Activated effector memory CD4-positive, alpha-beta T cell treated with anti-CD3 and anti-CD28 coated beads, Interleukin-2, amount 50 U/mL, for 16 hours (primary cell): ENCODE measurements around the gene TBC1D12.

Experiments used
- DNase-seq: peaks from one replicate; pipeline ENCODE4 v3.0.0-alpha.2; 2020

Gene TBC1D12

DNA sequence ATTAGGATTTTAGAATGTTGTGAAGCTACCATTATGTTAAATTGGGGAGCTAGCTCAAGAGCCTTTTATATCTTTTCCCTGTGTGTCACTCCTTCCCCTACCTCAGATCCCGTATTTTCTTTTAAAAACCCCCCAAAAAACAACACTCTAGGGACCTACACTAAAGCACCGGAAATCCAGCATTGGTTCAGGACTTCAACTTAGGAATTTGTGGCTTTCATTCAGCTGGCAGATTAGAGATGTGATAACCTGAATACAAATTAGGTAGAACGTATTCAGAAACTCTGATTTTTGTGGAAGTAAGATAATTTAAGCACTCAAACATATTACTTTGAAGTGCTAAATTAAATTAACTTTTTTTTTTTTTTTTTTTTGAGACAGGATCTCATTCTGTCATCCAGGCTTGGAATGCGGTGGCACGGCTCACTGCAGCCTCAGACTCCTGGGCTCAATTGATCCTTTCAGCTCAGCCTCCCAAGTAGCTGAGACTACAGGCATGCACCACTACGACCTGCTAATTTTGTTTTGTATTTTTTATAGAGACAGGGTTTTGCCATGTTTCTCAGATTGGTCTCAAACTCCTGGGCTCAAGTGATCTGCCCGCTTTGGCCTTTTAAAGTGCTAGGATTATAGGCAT lies 6.8 kb downstream of the TBC1D12 start:
- no peak for DNase-seq

DNA sequence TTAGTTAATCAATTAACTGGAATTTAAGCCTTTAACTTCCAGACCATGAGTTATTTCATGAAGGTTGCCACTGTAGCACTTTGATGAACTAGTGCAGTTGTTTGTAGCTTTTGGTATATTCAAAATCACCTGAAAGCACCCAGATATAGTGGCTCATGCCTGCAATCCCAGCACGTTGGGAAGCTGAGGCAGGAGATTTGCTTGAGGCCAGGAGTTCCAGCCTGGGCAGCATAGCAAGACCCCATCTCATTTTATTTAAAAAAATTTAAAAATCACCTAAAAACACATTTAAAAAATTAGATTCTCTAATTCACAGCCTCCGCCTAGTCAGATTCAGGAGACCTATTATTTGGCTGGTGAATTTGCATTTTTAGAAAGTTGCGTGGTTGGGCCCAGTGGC lies 9.0 kb downstream of the TBC1D12 start:
- DNase-seq, result no peak

DNA sequence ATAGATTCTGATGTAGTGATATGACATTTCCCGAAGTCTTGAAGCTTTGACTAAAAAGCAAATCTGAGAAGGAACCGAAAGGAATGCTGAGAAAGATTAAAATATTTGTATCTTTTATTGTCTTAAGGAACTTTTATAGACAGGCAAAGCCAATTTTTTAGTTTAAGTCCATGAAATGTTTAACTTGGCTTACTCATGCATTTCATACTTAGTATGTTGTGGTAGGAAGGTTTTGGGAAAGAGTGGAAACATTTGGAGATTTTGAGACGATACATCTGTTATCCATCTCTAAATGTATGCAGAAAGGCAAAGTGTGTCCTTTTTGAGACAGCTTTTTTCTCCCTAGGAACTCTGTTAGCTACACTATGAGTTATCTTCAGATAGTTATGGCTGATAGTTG lies 10.1 kb downstream of the TBC1D12 start:
- no peak for DNase-seq

DNA sequence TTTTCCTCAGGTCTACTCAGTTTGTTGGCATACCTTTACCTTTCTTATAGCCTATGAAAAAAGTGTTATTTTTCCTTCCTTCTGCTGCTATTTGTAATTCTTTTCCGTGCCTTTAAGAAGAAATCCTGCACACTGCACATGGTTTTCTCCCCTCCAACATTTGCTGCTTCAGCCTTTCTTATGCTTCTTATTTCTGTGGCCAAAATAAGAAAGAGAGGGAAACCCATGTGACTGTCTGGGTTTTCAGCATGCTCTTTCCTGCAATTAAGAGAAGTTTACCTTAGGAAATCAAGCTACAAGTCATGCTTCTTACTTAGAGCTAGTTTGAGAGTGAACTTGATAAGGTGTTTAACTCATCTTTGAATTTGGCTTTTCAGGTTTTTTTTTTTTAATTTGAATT lies 11.0 kb downstream of the TBC1D12 start:
- no peak for DNase-seq

DNA sequence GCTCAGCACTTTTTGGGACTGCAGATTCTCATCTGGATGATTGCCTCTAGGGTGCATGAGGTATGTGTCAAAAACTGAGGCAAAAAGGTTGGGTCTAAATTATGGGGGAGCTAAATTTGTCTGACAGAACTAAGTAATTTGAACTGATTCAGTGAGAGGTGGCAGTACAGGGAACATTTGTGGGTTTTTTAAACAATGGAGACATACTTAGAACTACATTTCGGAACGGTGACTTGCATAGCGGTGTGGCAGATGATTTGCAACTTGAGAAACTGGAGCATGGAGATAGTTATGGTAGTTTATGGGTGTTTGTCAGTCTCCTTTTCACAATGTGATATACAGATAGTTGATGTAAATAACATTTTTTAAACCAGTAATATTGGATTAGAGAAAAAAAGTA lies 14.6 kb downstream of the TBC1D12 start:
- DNase-seq, result no peak

DNA sequence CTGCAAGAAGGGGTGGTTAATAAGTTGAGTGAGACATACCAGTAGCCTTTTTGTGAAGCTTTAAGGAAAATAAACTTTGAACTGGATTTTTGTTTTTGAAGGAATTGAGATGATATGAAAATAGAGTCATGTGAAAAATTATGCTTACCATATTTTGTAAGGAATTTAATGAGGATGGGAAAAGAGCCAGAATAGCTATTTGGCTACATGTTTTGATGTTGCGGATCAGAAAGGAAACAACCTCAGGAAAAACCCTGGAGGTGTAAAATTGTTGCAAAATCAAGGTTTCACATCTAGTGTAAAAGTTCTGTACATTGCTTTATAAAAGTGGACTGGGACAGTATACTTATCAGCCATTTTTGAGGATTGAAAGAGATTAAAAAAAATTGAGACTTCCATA lies 15.0 kb downstream of the TBC1D12 start:
- no peak for DNase-seq

DNA sequence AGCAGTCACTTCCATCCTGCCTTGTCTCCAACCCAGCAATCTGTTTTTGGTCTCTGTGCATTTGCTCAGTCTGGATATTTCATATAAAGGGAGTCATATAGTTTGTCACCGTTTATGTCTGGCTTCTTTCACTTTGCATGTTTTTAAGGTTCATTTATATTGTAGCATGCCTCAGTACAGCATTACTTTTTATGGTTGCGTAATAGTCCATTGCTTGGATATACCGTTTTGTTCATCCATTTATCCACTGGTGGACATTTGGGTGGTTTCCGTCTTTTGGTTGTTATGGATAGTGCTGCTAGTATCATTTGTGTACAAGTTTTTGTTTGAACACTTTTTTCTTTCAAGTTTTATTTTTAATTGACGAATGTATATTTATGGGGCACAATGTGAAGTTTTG lies 18.2 kb downstream of the TBC1D12 start:
- DNase-seq, result no peak

DNA sequence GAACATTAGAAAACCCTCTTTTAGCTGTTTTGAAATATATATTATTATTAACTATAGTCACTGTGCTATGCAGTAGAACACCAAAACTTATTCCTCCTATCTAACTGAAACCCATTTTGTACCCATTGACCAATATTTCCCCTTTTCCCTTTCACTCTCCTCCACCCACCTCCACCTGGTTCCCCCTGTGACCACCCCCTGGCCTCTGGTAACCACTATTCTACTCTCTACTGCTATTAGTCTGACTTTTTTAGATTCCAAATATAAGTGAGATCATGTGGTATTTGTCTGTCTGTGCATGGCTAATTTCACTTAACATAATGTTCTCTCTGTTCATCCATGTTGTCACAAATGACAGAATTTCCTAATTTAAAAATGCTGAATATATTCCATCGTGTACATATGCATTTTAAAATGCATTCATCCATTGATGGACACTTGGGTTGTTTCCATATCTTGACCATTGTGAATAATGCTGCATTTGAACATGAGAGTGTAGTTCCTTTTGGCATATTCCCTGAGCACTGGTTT lies 18.7 kb downstream of the TBC1D12 start:
- no peak for DNase-seq

DNA sequence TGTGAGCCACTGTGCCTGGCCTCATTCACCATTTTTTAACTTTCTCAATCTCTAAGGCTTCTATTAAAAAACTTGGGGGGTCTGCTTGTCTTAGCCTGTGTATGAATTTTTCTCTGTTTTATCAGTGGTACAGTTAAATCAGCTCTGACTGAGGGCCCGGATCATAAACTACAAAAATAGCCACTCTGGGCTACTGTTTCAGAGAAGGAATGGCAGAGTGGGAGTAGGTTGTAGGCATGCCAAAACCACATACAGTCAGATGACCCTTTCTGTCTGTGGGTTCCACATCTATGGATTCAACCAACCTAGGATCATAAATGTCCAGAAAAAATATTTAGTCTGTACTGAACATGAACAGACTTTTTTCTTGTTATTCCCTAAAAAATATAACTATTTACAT lies 21.3 kb downstream of the TBC1D12 start:
- DNase-seq, result no peak

DNA sequence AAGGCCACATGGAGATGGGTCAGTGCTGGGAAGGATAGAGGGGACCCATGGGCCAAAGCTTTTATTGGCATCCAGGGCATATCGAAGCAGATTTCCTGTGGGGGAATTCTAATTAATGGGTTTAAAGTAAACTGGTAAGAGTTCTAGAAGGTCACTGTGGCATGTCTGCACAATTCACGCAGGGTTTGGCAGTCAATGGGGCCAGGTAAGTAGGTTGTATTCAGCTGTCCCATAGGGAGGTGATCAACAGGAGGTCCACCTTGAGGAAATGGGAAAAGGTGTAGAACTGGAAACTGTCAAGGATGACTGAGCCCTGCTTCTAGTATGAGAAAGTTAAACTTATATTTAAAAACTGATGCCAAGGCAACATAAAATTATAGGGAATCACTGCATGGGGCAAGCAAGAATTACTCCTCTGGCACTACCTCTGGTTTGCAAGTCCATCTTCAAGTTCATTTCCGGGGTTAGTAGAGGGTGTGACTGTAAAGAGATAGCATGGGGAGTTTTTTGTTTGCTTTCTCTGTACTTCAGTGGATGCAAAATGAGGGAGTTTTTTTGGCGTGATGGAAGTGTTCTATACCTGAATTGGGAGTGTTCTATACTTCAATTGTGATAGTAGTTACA lies 22.5 kb downstream of the TBC1D12 start:
- DNase-seq, result no peak

DNA sequence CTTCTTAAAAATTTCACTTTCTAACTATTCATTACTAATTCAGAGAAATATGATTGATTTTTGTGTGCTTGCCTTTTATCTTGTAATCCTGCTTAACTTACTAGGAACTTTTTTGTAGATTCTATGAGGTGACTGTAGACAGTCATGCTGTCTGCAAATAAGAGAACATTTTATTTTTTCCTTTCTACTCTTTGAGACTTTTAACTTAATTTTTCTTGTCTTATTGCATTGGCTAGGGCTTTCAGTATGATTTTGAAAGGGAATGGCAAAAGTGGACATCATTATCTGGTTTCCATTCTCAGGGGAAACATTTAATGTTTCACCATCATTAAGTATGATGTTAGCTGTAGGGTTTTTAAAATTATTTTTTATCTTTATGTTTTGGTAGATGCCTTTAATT lies 23.6 kb downstream of the TBC1D12 start:
- no peak for DNase-seq

DNA sequence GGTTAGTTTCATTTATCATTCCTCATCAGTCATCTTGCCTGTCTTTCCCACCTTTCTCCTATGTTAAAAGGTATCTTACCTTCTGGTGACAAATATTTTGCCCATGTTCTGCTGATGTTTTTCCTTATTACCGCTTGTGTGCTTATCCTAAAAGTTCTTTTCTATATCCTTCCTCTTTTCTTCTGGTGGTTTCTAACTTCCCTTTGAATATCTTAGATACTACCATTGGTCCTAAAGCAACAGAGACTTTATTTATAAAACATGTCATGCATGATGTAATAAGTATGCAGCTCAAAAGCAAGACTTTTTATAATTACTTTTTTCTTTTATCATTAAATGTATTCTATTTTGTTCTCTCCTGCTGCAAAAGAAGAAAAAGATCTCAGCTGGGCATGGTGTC lies 24.8 kb downstream of the TBC1D12 start:
- DNase-seq, result no peak

DNA sequence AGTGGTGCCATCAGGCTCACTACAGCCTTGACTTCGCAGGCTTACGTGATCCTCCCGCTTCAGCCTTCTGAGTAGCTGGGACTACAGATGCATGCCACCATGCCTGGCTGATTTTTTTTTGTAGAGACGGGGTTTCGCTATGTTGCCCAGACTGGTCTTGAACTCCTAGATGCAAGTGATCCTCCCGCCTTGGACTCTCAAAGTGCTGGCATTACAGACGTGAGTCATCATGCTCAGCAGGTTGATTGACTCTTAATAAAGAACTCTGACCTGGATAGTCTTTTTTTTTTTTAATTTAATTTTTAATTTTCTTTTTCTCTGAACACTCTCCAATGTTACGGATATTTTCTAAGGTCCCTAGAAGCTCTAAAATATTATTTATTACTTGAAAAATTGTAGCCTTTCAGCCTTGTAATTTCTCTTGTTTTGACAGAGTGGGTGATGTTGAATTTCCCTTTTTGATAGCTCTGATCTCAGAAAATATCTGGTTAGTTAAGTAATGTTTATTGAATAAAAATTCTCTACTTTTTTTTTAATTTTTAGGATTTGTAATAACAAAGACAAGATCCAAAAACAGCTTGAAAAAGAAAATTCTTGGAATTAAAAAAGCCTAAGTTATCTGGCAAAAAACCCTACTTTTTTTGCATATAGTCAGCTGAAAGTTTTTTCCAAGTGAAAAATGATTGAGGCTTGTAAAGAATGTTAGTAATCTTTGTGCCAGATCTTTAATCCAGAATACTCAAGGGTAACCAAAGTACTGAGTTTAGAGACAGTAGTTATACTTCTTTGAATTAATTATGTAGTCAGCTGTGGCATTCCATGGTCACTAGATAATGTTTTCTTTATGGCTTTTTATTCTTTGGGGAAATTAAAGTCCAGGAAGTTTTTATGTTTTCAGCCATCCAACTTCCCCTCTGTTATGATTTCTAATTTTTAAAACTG lies 26.7 kb downstream of the TBC1D12 start:
- DNase-seq, result no peak

DNA sequence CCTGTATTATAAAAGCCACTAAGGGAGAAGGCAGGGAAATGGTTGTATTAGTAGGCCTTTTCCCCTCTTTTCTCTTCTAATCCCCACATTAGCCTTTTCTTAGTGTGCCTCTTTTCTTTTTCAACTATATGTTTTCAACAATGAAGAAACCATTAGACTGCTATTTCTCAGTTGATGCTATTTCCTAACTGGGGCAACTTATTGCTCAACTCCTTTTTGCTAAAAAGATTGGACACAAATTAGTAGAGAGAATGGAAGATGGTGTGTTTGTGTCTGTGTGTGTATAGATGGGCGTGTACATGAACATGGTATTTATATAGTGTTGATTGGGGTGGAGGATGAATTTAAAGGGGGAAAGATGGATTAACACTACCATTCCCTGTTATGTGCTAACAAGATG lies 28.4 kb downstream of the TBC1D12 start:
- DNase-seq, result no peak

DNA sequence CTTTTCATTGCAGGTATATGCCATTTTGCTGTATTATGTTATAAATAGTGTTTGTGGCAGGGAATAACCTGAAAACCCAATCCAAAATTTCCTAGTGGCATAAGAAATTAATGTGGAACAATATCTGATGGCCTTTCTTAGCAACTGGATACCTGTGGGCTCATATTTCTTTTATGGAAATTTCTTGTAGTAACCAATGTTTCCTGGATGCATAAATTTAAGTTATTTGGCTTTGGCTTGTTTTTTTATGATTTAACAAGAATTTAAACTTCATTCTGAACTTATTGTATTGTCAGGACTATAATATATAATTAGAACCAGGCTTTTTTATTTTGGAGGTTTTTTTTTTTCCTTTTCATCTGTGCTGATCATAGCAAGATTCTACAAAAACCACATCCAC lies 30.1 kb downstream of the TBC1D12 start:
- DNase-seq, result no peak

DNA sequence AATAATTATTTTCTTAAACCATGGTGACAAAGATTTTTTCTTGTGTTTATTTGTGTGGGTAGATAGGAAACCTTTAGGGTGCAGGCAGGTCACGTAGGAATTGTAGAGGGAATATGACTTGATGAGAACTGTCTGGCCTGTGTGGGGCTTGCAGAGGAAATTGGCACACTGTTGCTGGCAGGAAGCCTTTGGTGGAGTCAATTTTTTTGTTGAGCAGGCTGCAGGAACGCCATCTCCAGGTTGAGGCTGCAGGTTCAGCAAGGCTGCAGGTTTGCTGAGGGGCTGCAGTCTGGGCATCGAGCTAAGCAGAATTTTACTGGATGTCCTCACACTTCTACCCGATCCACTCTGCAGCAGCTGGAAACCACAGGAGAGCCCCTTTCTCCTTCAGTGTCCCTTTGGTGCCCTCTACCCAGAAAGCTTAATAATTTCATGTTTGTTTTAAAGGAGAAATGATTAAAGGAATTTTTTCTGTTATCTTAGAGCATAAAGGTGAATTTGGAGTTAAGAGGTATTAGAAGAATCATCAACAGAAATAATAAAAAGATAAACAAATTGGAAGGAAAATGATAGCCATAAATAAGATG lies 37.0 kb downstream of the TBC1D12 start:
- DNase-seq, result no peak

DNA sequence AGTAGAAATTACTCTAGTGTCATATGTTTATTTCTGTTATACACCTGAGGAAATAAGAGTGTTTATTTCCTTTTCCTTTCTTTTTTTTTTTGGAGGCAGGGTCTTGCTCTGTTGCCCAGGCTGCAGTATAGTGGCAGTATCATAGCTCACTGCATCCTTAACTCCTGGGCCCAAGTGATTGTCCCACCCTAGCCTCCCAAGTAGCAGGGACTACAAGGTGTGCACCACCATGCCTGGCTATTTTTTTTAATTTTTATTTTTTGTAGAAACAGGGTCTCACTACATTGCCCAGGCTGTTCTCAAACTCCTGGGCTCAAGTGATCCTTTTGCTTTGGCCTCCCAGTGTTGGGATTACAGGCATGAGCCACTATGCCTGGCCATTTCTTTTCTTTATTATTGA lies 37.8 kb downstream of the TBC1D12 start:
- no peak for DNase-seq

DNA sequence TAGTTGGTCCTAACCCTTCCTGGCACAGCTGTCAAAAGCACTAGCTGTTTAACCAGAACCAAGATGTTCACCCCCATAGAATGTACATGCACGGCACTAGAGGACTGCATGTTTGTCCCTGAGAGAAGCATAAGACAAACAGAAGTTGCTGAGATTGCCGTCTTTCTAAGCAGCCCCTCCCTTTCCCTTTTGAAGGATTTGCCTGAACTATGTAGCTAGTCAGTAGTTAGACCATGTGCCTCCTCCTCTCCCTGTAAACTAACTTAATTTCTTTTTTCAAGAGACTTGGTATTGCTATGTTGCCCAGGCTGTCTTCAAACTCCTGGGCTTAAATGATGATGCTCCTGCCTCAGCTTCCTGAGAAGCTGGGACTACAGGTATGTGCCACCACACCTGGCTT lies 40.7 kb downstream of the TBC1D12 start:
- no peak for DNase-seq

DNA sequence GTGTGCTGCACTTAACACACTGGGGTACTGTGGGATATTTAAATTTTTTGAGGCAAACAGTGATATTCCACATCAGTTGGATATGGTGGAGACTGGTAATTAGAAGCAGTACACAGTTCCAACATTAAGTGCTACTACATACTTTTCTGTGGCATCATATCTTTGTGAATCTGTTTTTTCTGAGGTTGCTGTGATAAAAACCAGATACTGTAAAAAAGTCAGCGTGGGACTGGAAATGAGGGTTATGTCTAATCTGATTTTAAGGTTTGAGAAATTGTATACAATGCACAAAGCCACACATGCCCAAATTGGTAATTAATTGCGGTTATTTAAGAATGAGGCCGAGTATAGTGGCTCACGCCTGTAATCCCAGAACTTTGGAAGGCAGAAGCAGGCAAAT lies 41.2 kb downstream of the TBC1D12 start:
- DNase-seq, result no peak

DNA sequence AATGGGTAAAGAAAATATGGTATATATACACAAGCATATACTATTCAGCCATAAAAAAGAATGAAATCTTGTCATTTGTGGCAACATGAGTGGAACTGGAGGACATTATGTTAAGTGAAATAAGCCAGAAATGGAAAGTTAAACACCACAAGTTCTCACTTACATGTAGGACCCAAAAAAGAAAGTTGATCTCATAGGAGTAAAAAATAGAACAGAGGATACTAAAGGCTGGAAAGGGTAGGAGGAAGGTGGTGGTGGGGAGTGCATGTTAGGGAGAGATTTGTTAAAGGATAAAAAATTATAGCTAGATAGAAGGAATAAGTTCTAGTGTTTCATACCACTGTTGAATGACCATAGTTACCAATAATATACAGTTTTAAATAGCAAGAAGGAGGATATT lies 48.4 kb downstream of the TBC1D12 start:
- DNase-seq, result no peak

DNA sequence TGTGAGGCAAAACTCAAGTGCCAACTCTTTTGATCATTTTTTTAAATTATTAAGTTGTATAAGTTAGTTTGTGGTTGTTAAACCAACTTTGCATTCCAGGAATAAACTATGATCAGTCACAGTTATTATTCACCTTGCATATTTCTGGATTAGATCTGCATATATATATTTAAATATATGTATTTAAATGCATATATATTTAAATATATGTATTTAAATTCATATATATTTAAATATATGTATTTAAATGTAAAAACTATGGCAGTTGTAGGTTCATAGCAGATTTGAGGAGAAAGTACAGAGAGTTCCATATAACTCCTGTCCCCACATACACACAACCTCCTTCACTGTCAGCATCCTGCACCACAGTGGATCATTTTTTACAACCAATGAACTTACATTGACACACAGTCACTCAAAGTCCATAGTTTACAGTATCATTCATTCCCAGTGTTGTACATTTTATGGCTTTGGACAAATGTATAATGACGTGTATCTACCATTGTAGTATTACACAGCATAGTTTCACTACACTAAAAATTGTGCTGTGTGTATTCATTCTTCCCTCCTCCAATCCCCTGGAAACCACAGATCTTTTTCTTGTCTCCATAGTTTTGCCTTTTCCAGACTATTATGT lies 49.7 kb downstream of the TBC1D12 start:
- no peak for DNase-seq

DNA sequence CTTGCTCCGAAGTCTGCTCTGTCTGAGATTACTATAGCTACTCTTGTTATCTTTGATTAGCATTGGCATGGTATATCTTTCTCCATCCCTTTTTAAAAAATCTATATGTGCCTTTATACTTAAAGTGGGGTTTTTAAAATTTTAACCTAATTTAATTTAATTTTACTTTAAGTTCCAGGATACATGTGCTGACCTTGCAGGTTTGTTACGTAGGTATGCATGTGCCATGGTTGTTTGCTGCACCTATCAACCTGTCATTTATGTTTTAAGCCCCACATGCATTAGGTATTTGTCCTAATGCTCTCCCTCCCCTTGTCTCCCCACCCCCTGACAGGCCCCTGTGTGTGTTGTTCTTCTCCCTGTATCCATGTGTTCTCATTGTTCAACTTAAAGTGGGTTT lies 54.6 kb downstream of the TBC1D12 start:
- DNase-seq, result no peak

DNA sequence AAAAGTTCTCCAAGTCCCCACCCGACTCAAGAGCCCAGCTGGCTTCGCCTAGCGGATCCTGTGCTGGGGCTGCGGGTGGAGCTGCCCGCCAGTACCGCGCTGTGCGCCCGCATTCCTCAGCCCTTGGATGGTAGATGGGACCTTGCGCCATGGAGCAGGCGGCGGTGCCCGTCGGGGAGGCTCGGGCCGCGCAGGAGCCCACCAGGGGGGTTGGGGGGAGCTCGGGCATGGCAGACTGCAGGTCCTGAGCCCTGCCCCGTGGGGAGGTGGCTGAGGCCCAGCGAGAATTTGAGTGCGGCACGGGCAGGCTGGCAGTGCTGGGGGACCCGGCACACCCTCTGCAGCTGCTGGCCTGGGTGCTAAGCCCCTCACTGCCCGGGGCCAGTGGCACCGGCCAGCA lies 57.0 kb downstream of the TBC1D12 start:
- no peak for DNase-seq
